Glutamatergic neuron (in vitro differentiated cells): ENCODE results near the gene TXNRD1. TPM values are rescaled to one million over a fixed set of nuclear protein-coding genes. Genes with fewer than 3 reads are reported as not detected.

Experiments used
- DNase-seq: peaks from one replicate; pipeline ENCODE4 v3.0.0; 2022
- H3K27ac Mint-ChIP-seq: one replicate; pipeline ENCODE4 v1.8.0; 2020; ENCODE audit warnings: mild to moderate bottlenecking, mixed read lengths, inconsistent platforms; ENCODE audit not compliant: unreplicated experiment
- H3K27me3 Mint-ChIP-seq: one replicate; pipeline ENCODE4 v1.8.0; 2020; ENCODE audit warnings: mild to moderate bottlenecking, moderate library complexity, mixed read lengths, inconsistent platforms; ENCODE audit not compliant: unreplicated experiment
- H3K36me3 Mint-ChIP-seq: one replicate; pipeline ENCODE4 v1.8.0; 2020; ENCODE audit warnings: mild to moderate bottlenecking, mixed read lengths, inconsistent platforms; ENCODE audit not compliant: unreplicated experiment
- H3K4me1 Mint-ChIP-seq: one replicate; pipeline ENCODE4 v1.8.0; 2020; ENCODE audit warnings: mild to moderate bottlenecking, low read depth, mixed read lengths, inconsistent platforms; ENCODE audit not compliant: unreplicated experiment
- H3K4me3 Mint-ChIP-seq: one replicate; pipeline ENCODE4 v1.8.0; 2020; ENCODE audit warnings: mild to moderate bottlenecking, mixed read lengths, inconsistent platforms; ENCODE audit not compliant: unreplicated experiment
- H3K9me3 Mint-ChIP-seq: one replicate; pipeline ENCODE4 v1.8.0; 2020; ENCODE audit warnings: mild to moderate bottlenecking, moderate library complexity, mixed read lengths, inconsistent platforms; ENCODE audit not compliant: unreplicated experiment
- CTCF ChIP-seq: fragments of 200-600 bp; sonication (generic); IDR thresholded peaks from one replicate; pipeline ENCODE4 v1.5.0; 2021; ENCODE audit not compliant: partially characterized antibody, unreplicated experiment
- total RNA-seq: library from RNA; stranded (reverse); fragmentation: NEBNext Ultra II Directional; extraction: Animal tissue kit (Norgen Biotek cat#: 25700); gene quantifications from one replicate; pipeline ENCODE4 v1.2.1, GENCODE V29; 2021; ENCODE audit not compliant: unreplicated experiment

Gene TXNRD1
- total RNA-seq, 1 donor from 2014 or later, result 81.1 TPM

GRCh38 chr12:104314242-104314614, 98.6 kb downstream of the TXNRD1 start:
- Mint-ChIP-seq H3K27ac (no peak overlapping the region), H3K4me1 (no peaks in the 10 kb centered on the region), H3K36me3 (no peaks in the 10 kb centered on the region), H3K27me3 (no peaks in the 10 kb centered on the region), H3K9me3 (no peaks in the 10 kb centered on the region), H3K4me3 (no peak overlapping the region)
- TF ChIP-seq CTCF, result no peak
- no peak for DNase-seq

GRCh38 chr12:104315326-104316224, 100.0 kb downstream of the TXNRD1 start:
- H3K4me1 Mint-ChIP-seq, result no peaks in the 10 kb centered on the region
- no peak overlapping the region for H3K4me3 Mint-ChIP-seq
- no peaks in the 10 kb centered on the region for H3K9me3 Mint-ChIP-seq
- no peak overlapping the region for H3K27ac Mint-ChIP-seq
- DNase-seq, result no peak
- no peak for TF ChIP-seq CTCF
- H3K36me3 Mint-ChIP-seq, result no peaks in the 10 kb centered on the region
- no peaks in the 10 kb centered on the region for H3K27me3 Mint-ChIP-seq

- Mint-ChIP-seq H3K4me1 (no peaks in the 10 kb centered on the region), H3K9me3 (no peaks in the 10 kb centered on the region), H3K36me3 (peaks cover 3% of the 10 kb centered on the region), H3K27ac (peak overlapping the region; percentile 43), H3K4me3 (no peak overlapping the region), H3K27me3 (peaks cover 2% of the 10 kb centered on the region)
- TF ChIP-seq CTCF, result no peak
- no peak for DNase-seq
Observed at GRCh38 chr12:104316936-104317335, 101.4 kb downstream of the TXNRD1 start.

GRCh38 chr12:104317538-104318210, 102.1 kb downstream of the TXNRD1 start:
- peaks cover 3% of the 10 kb centered on the region for H3K36me3 Mint-ChIP-seq
- no peaks in the 10 kb centered on the region for H3K9me3 Mint-ChIP-seq
- DNase-seq, result no peak
- H3K4me1 Mint-ChIP-seq, result no peaks in the 10 kb centered on the region
- H3K4me3 Mint-ChIP-seq, result no peak overlapping the region
- no peak for TF ChIP-seq CTCF
- H3K27me3 Mint-ChIP-seq, result peaks cover 2% of the 10 kb centered on the region
- H3K27ac Mint-ChIP-seq, result no peak overlapping the region

GRCh38 chr12:104319028-104319427, 103.4 kb downstream of the TXNRD1 start:
- Mint-ChIP-seq H3K9me3 (peaks cover 3% of the 10 kb centered on the region), H3K4me1 (no peaks in the 10 kb centered on the region), H3K36me3 (peaks cover 7% of the 10 kb centered on the region), H3K4me3 (no peak overlapping the region), H3K27me3 (peaks cover 2% of the 10 kb centered on the region), H3K27ac (no peak overlapping the region)
- DNase-seq, result no peak
- TF ChIP-seq CTCF, result no peak
